Spleen (tissue), 11 donors: ENCODE data around the gene MIAT. TPM values are rescaled to one million over a fixed set of nuclear protein-coding genes. Genes with fewer than 3 reads are reported as not detected.

Experiments used
- DNase-seq: peaks from one replicate; pipeline ENCODE4 v3.0.0-alpha.2; 2020
- H3K27ac ChIP-seq, 8 donors: fragments of 200-600 bp; sonication (generic) in 7 of 8; 1 replicate in 4 of 8; 2 replicates in 4 of 8; pipeline versions ENCODE4 v1.5.0 to v1.8.0; 2016 to 2021; ENCODE audit warnings: inconsistent platforms in 4 of 8, mild to moderate bottlenecking in 4 of 8, moderate library complexity in 1 of 8
- H3K27me3 ChIP-seq, 7 donors: fragments of 200-600 bp; sonication (generic) in 6 of 7; replicated peaks in 1 of 7; 1 replicate in 4 of 7; 2 replicates in 3 of 7; pipeline versions ENCODE4 v1.5.0 to v1.8.0; 2016 to 2021; ENCODE audit warnings: inconsistent platforms in 3 of 7, mild to moderate bottlenecking in 1 of 7
- H3K36me3 ChIP-seq, 6 donors: fragments of 200-600 bp; sonication (generic) in 5 of 6; 1 replicate in 4 of 6; 2 replicates in 2 of 6; pipeline versions ENCODE4 v1.5.0 to v1.8.0; 2016 to 2021; ENCODE audit warnings: inconsistent platforms in 2 of 6
- H3K4me1 ChIP-seq, 6 donors: fragments of 200-600 bp; sonication (generic) in 5 of 6; 1 replicate in 3 of 6; 2 replicates in 3 of 6; pipeline versions ENCODE4 v1.5.0 to v1.8.0; 2016 to 2021; ENCODE audit warnings: inconsistent platforms in 3 of 6
- H3K4me3 ChIP-seq, 8 donors: fragments of 200-600 bp; sonication (generic) in 7 of 8; 1 replicate in 4 of 8; 2 replicates in 4 of 8; pipeline versions ENCODE4 v1.5.0 to v1.8.0; 2016 to 2021; ENCODE audit warnings: inconsistent platforms in 4 of 8, mild to moderate bottlenecking in 4 of 8, moderate library complexity in 2 of 8
- H3K9me3 ChIP-seq, 8 donors: fragments of 200-600 bp; sonication (generic) in 7 of 8; 1 replicate in 4 of 8; 2 replicates in 4 of 8; pipeline versions ENCODE4 v1.5.0 to v1.8.0; 2016 to 2021; ENCODE audit warnings: inconsistent platforms in 4 of 8
- POLR2A ChIP-seq, 3 donors: fragments of 450-650 bp; IDR thresholded peaks; one replicate each; pipeline ENCODE4 v1.5.1; 2017; ENCODE audit warnings: antibody characterized with exemption in 3 of 3, mild to moderate bottlenecking in 1 of 3
- POLR2AphosphoS5 ChIP-seq, 3 donors: sonication (generic); formaldehyde crosslinking; IDR thresholded peaks; one replicate each; pipeline ENCODE4 v1.5.1; 2017; ENCODE audit warnings: antibody characterized with exemption in 3 of 3
- WGBS, 5 donors: extraction: QIAGEN DNeasy Blood & Tissue Kit in 3 of 5; methylation state at CpG; one replicate each; pipeline versions ENCODE4 v1.1.5 to v1.1.7; 2013 to 2018; 5-methylcytosine and 5-hydroxymethylcytosine counted together
- intact Hi-C: fragments of 100-400 bp; cut with DNase I; formaldehyde crosslinking; loops from one replicate; pipeline ENCODE4 v1.15.0; 2023; ENCODE audit warnings: low total_unique reads
- polyA plus RNA-seq, 3 donors: library from polyadenylated mRNA; stranded (reverse); fragments of 200-250 nt; gene quantifications; one replicate each; pipeline ENCODE4 v1.2.1, GENCODE V29; 2013
- total RNA-seq, 7 donors: library from RNA; depleted of rRNA in 3 of 7; stranded (reverse); fragments of >200 nt in 3 of 7; fragmentation: NEBNext Ultra II Directional in 4 of 7; extraction: Animal tissue kit (Norgen Biotek cat#: 25700) in 4 of 7; gene quantifications; one replicate each; pipeline versions ENCODE4 v1.1.0 to v1.2.1, GENCODE V29; 2016 to 2021
- TF ChIP-seq, protein P1 (sequence below), 11 experiments: fragments of 200-600 bp in 7 of 11; fragments of 450-650 bp in 4 of 11; sonication (generic) in 4 of 11; IDR thresholded peaks in 8 of 11; conservative IDR thresholded peaks in 3 of 11; 1 replicate in 7 of 11; 2 replicates in 4 of 11; pipeline versions ENCODE4 v1.4.0 to v1.8.0; 2016 to 2021; ENCODE audit warnings: antibody characterized with exemption in 11 of 11, inconsistent platforms in 4 of 11, mild to moderate bottlenecking in 1 of 11
- donor health status: healthy with polysubstance abuse.
- donor health status: DM: no; HTN: no; CAD: no; lungs with moderate emphysema.
- donor health status: DM: no; HTN: no; CAD: no.
- donor health status: Bipolar disorder and iron deficiency.
- donor health status: healthy.
- donor health status: DM: no; HTN: no; CAD: no.
- donor health status: DM: yes; HTN: yes; CAD: no.

Gene MIAT
- total and polyA plus RNA-seq, 10 donors, result 0.77 to 62.4 (median 19.5) TPM

DNA sequence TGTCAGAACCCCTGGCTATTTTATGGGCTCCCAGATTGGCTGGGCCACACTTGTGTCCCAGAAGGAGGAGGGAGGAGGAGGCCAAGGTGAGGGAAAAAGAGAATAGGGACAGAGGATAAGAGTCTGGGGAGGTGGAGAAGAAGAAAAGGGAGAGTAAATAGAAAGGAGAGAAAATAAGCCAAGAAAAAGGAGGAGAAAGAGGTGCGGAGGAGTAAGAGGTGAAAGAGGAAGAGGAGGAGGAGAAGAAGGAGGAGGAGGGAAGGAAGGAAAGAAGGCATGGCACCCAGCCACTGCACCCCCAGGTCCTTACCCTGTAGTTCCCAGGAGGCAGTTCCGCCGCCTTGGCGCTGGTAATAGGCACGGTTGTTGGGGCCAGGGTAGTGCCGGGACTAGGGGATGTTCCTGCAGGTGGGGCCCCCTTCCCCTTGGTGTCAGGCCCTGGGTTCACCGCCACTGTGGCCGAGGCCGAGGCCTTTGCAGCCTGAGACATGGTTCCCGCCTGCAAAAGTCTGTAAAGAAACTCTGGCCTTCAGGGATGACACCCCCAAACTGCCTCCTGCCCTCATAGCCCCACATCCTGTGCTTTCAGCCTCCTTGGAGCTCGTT is 41.5 kb upstream of the MIAT start:
- no peaks in the 10 kb centered on the region for H3K27me3 ChIP-seq
- peak overlapping the region in 1 of 8 donors; percentile 28 for H3K27ac ChIP-seq
- H3K36me3 ChIP-seq, result no peaks in the 10 kb centered on the region
- WGBS, 5 donors, result 74 to 79% (median 77%) methylated on average over 11 of the region's 11 CpGs
- TF ChIP-seq, protein P1, sequence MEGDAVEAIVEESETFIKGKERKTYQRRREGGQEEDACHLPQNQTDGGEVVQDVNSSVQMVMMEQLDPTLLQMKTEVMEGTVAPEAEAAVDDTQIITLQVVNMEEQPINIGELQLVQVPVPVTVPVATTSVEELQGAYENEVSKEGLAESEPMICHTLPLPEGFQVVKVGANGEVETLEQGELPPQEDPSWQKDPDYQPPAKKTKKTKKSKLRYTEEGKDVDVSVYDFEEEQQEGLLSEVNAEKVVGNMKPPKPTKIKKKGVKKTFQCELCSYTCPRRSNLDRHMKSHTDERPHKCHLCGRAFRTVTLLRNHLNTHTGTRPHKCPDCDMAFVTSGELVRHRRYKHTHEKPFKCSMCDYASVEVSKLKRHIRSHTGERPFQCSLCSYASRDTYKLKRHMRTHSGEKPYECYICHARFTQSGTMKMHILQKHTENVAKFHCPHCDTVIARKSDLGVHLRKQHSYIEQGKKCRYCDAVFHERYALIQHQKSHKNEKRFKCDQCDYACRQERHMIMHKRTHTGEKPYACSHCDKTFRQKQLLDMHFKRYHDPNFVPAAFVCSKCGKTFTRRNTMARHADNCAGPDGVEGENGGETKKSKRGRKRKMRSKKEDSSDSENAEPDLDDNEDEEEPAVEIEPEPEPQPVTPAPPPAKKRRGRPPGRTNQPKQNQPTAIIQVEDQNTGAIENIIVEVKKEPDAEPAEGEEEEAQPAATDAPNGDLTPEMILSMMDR (IDR thresholded peaks at IDR 0.05 in 8 of 11, conservative IDR thresholded peaks at IDR 0.05 in 3 of 11), result no peak
- TF ChIP-seq POLR2AphosphoS5 (IDR thresholded peaks at IDR 0.05) (no peak), POLR2A (IDR thresholded peaks at IDR 0.05) (no peak)
- H3K4me3 ChIP-seq, result no peak overlapping the region
- peaks cover 9 to 70% (median 43%) of the 10 kb centered on the region in 6 donors for H3K4me1 ChIP-seq
- H3K9me3 ChIP-seq, result no peaks in the 10 kb centered on the region
- peak; percentile 72 for DNase-seq
- intact Hi-C loops, result no loop called here

GRCh38 chr22:26616650-26617049 is 40.7 kb upstream of the MIAT start:
- WGBS, 5 donors, result 75 to 89% (median 87%) methylated on average over 2 of the region's 2 CpGs
- TF ChIP-seq, protein P1 (IDR thresholded peaks at IDR 0.05 in 8 of 11, conservative IDR thresholded peaks at IDR 0.05 in 3 of 11), result no peak
- TF ChIP-seq POLR2A (IDR thresholded peaks at IDR 0.05) (no peak), POLR2AphosphoS5 (IDR thresholded peaks at IDR 0.05) (no peak)
- H3K4me1 ChIP-seq, result peaks cover 9 to 67% (median 43%) of the 10 kb centered on the region in 6 donors
- no peak overlapping the region for H3K4me3 ChIP-seq
- no peaks in the 10 kb centered on the region for H3K27me3 ChIP-seq
- no peaks in the 10 kb centered on the region for H3K36me3 ChIP-seq
- H3K27ac ChIP-seq, result no peak overlapping the region
- DNase-seq, result peak; percentile 15
- intact Hi-C loops, result no loop called here
- H3K9me3 ChIP-seq, result no peaks in the 10 kb centered on the region

DNA sequence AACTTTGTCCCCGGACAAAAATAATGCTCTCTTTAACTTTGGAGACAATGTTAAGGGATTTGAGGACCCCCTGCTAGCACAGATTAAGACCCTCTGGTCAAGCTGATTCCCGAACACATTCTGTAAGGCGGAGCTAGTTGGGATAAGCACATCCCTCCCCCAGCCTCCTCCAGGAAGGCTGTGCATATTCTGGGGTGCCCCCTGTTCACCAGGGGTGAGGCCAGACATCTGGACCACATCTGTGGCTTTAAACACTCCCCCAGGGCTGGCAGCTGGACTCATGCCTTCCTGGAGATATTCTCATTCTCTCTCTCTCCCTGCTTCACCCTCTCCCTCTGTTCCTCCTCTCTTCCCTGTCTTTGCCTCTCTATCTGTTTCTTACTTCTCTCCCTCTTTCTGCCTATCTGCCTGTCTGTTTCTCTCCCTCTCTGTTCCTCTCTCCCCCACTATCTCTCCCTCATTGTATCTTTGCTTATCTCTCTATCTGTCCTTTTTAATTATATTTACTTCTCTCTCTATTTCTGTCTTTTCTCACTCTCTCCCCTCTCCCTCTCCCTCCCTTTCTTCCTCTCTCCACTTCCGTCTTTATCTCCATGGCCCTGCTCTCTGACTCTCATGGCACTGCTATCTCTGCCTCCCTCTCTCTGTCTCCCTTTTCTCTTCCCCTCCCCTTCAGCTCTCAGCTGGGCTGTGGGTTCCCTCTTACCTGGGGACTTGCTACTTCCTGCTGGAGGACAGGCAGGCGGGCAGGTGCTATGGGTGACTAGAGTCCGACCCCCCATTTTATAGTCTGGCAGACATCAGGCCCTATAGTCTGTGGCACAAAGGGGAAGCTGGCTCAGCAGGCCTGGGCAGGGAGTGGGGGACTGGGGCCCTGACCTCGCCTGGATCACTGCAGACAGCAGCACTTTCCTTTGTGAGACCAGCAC is 39.9 kb upstream of the MIAT start, which contains the start of gene CRYBB1:
TSS of gene CRYBB1 (minus strand) at position 757 of the 929 bp plus-strand sequence. CDS start 1,708 bp downstream, outside the sequence.
- DNase-seq, result peak; percentile 77
- H3K27ac ChIP-seq, result peak within 1 kb of the TSS in 4 of 8 donors; percentile 21 to 56 (median 46)
- H3K4me1 ChIP-seq, result peaks cover 9 to 67% (median 43%) of the 10 kb centered on the region in 6 donors
- no peaks in the 10 kb centered on the region for H3K27me3 ChIP-seq
- H3K9me3 ChIP-seq, result no peaks in the 10 kb centered on the region
- TF ChIP-seq POLR2AphosphoS5 (IDR thresholded peaks at IDR 0.05) (peak in 2 of 3 donors; percentile 8 to 42), POLR2A (IDR thresholded peaks at IDR 0.05) (no peak)
- H3K36me3 ChIP-seq, result no peaks in the 10 kb centered on the region
- intact Hi-C loops, result no loop called here
- H3K4me3 ChIP-seq, result no peak within 1 kb of the TSS
- 52 to 61% (median 56%) methylated on average over 7 of the region's 7 CpGs for WGBS, 5 donors

- no peaks in the 10 kb centered on the region for H3K36me3 ChIP-seq
- no peak overlapping the region for H3K4me3 ChIP-seq
- 82 to 90% (median 84%) methylated on average over 8 of the region's 8 CpGs for WGBS, 5 donors
- DNase-seq, result peak; percentile 48
- TF ChIP-seq, protein P1 (IDR thresholded peaks at IDR 0.05 in 8 of 11, conservative IDR thresholded peaks at IDR 0.05 in 3 of 11), result no peak
- TF ChIP-seq POLR2A (IDR thresholded peaks at IDR 0.05) (no peak), POLR2AphosphoS5 (IDR thresholded peaks at IDR 0.05) (no peak)
- intact Hi-C loops, result no loop called here
- peak overlapping the region in 2 of 8 donors; percentile 43 to 50 for H3K27ac ChIP-seq
- peaks cover 9 to 64% (median 43%) of the 10 kb centered on the region in 6 donors for H3K4me1 ChIP-seq
- no peaks in the 10 kb centered on the region for H3K9me3 ChIP-seq
- H3K27me3 ChIP-seq, result no peaks in the 10 kb centered on the region
These were observed 38.9 kb upstream of the MIAT start for GRCh38 chr22:26618455-26618854.
